K562 (cell line): ENCODE data around the gene TMEM209.

Experiments
- RAD21 ChIP-seq, 2 experiments: fragments of 250-450 bp in 1 of 2; fragments of 450-650 bp in 1 of 2; sonication (Bioruptor Pico) in 1 of 2; formaldehyde crosslinking in 1 of 2; IDR thresholded peaks in 1 of 2; conservative IDR thresholded peaks in 1 of 2; 2 replicates each; pipeline versions ENCODE4 v1.4.0 to v1.8.0; 2020 to 2022; ENCODE audit warnings: mild to moderate bottlenecking in 2 of 2, moderate library complexity in 1 of 2
- RBBP5 ChIP-seq: fragments of 200-600 bp; sonication (generic); IDR thresholded peaks from 2 replicates; pipeline ENCODE4 v1.6.1; 2012; ENCODE audit warnings: borderline replicate concordance, mild to moderate bottlenecking, low read length, control low read depth, inconsistent platforms; ENCODE audit not compliant: insufficient read depth, poor library complexity, severe bottlenecking
- U2AF1 ChIP-seq: fragments of 200-400 bp; formaldehyde crosslinking; optimal IDR thresholded peaks from 2 replicates; pipeline ENCODE3; 2017; ENCODE audit warnings: mild to moderate bottlenecking, low read depth, low read length, moderate library complexity
- TF ChIP-seq, protein P1 (sequence below): sonication (generic); formaldehyde crosslinking; IDR thresholded peaks from 2 replicates; pipeline ENCODE4 v1.8.0; 2022; ENCODE audit warnings: missing genetic modification reagents, mild to moderate bottlenecking, moderate library complexity, borderline replicate concordance
- TF ChIP-seq, protein P2 (sequence below), 2 experiments: fragments of 450-650 bp in 1 of 2; sonication (generic) in 1 of 2; formaldehyde crosslinking in 1 of 2; IDR thresholded peaks in 1 of 2; conservative IDR thresholded peaks in 1 of 2; 2 replicates each; pipeline versions ENCODE4 v1.6.1 to v1.8.1; 2016 to 2023; ENCODE audit warnings: mild to moderate bottlenecking in 2 of 2, moderate library complexity in 2 of 2, inconsistent platforms in 1 of 2, missing genetic modification reagents in 1 of 2
- TF ChIP-seq, protein P3 (sequence below), 3 experiments: IDR thresholded peaks in 2 of 3; conservative IDR thresholded peaks in 1 of 3; 2 replicates each; pipeline ENCODE4 v1.5.1; 2011 to 2012; ENCODE audit warnings: low read length in 3 of 3, mild to moderate bottlenecking in 3 of 3, control low read depth in 2 of 3, improper control_type of control experiment in 1 of 3, inconsistent platforms in 1 of 3, low read depth in 1 of 3, mixed read lengths in 1 of 3, moderate library complexity in 1 of 3; ENCODE audit not compliant: insufficient read depth in 2 of 3

- no peak for TF ChIP-seq RAD21 (CRISPR knock-in tag; conservative IDR thresholded peaks at IDR 0.05 in 1 of 2, IDR thresholded peaks at IDR 0.05 in 1 of 2)
- TF ChIP-seq, protein P1, sequence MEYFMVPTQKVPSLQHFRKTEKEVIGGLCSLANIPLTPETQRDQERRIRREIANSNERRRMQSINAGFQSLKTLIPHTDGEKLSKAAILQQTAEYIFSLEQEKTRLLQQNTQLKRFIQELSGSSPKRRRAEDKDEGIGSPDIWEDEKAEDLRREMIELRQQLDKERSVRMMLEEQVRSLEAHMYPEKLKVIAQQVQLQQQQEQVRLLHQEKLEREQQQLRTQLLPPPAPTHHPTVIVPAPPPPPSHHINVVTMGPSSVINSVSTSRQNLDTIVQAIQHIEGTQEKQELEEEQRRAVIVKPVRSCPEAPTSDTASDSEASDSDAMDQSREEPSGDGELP (CRISPR knock-in tag) = no peak
- TF ChIP-seq, protein P2, sequence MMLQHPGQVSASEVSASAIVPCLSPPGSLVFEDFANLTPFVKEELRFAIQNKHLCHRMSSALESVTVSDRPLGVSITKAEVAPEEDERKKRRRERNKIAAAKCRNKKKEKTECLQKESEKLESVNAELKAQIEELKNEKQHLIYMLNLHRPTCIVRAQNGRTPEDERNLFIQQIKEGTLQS (IDR thresholded peaks at IDR 0.05) = no peak
- TF ChIP-seq, protein P2 (CRISPR knock-in tag; conservative IDR thresholded peaks at IDR 0.05) = no peak
- TF ChIP-seq, protein P3, sequence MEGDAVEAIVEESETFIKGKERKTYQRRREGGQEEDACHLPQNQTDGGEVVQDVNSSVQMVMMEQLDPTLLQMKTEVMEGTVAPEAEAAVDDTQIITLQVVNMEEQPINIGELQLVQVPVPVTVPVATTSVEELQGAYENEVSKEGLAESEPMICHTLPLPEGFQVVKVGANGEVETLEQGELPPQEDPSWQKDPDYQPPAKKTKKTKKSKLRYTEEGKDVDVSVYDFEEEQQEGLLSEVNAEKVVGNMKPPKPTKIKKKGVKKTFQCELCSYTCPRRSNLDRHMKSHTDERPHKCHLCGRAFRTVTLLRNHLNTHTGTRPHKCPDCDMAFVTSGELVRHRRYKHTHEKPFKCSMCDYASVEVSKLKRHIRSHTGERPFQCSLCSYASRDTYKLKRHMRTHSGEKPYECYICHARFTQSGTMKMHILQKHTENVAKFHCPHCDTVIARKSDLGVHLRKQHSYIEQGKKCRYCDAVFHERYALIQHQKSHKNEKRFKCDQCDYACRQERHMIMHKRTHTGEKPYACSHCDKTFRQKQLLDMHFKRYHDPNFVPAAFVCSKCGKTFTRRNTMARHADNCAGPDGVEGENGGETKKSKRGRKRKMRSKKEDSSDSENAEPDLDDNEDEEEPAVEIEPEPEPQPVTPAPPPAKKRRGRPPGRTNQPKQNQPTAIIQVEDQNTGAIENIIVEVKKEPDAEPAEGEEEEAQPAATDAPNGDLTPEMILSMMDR (IDR thresholded peaks at IDR 0.05 in 2 of 3, conservative IDR thresholded peaks at IDR 0.05 in 1 of 3; ENCODE audit: insufficient read depth in 2 of 3, low read depth in 1 of 3, low read length in 3 of 3) = no peak
- TF ChIP-seq U2AF1 = no peak
- no peak for TF ChIP-seq RBBP5
Observed at GRCh38 chr7:130118801-130119200, 86.4 kb downstream of the TMEM209 start.
